Measurements from ENCODE around the gene DMRTA2.

DNA sequence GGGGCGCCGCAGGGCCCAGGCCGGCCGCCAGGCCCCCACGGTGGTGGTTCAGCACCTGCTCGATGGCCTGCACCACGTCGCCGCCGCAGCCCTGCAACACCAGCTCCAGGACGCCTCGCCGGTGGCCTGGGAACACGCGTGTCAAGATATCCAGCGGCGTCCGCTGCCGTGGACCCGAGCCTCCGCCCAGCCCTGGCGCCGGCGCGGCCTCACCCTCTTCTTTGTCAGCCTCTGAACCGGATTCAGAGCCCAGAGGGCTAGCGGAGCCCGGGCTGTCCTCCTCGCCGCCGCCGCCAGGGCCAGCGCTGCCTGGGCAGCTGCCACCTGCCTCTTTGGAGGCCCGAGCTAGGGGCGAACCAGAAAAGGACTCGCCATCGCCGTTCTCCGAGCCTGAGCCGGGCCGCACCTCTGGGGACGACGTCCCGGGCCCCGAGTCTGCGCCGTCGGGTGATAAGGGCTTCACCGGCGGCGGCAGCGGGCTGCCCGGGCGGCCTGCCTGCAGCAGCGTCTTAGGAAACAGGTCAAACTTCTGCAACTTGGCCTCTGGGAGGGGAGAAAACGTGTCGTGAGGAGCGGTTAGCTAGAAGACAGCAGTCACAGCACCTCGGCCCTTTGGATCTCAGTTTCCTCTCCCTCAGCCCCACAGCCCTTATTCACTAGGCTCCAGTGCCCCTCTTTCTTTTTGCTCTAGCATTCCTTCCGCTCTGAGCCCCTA lies 3.9 kb downstream of the DMRTA2 start:
- no peak for TF ChIP-seq POLR2A (IDR thresholded peaks at IDR 0.05)
- TF ChIP-seq, protein P1, sequence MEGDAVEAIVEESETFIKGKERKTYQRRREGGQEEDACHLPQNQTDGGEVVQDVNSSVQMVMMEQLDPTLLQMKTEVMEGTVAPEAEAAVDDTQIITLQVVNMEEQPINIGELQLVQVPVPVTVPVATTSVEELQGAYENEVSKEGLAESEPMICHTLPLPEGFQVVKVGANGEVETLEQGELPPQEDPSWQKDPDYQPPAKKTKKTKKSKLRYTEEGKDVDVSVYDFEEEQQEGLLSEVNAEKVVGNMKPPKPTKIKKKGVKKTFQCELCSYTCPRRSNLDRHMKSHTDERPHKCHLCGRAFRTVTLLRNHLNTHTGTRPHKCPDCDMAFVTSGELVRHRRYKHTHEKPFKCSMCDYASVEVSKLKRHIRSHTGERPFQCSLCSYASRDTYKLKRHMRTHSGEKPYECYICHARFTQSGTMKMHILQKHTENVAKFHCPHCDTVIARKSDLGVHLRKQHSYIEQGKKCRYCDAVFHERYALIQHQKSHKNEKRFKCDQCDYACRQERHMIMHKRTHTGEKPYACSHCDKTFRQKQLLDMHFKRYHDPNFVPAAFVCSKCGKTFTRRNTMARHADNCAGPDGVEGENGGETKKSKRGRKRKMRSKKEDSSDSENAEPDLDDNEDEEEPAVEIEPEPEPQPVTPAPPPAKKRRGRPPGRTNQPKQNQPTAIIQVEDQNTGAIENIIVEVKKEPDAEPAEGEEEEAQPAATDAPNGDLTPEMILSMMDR (IDR thresholded peaks at IDR 0.05): no peak
